ENCODE data around the gene TCP1. TPM values are rescaled to one million over a fixed set of nuclear protein-coding genes. Genes with fewer than 3 reads are reported as not detected.

TCP1 gene
- total RNA-seq: 100 to 1,000 TPM in 3 of 6 donors, 10 to 100 TPM in 3; 43.0 to 128 (median 95.2) TPM

- Histone ChIP-seq H3K4me1 (peaks cover 24 to 46% (median 36%) of the 10 kb centered on the region in 4 donors), H3K4me3 (peak within 1 kb of the TSS; percentile 82 to 98 (median 94)), H3K36me3 (peaks cover 0 to 55% (median 26%) of the 10 kb centered on the region in 4 donors), H3K9me3 (no peaks in the 10 kb centered on the region), H3K27me3 (no peaks in the 10 kb centered on the region), H3K27ac (peak within 1 kb of the TSS; percentile 92 to 99 (median 94))
- no peak for TF ChIP-seq CTCF (IDR thresholded peaks at IDR 0.05)
- peak; percentile 93 to 99 for TF ChIP-seq POLR2AphosphoS5 (IDR thresholded peaks at IDR 0.05)
- TF ChIP-seq POLR2A (IDR thresholded peaks at IDR 0.05): peak; percentile 30 to 98 (median 94)
- peak in 1 of 4 donors; percentile 48 for TF ChIP-seq EP300 (IDR thresholded peaks at IDR 0.05)
- 0 to 1% methylated on average over 43 to 47 of the region's 64 CpGs for WGBS, 2 donors
- DNase-seq: peak; percentile 97 to 99
- ATAC-seq (ENCODE audit: low FRiP score in 2 of 2): peak; percentile 94 to 97
Observed at GRCh38 chr6:159789377-159790148, at the start of gene TCP1. Gene TCP1 (minus strand): TSS chr6:159789602. CDS start chr6:159789468, 134 bp downstream.

DNA sequence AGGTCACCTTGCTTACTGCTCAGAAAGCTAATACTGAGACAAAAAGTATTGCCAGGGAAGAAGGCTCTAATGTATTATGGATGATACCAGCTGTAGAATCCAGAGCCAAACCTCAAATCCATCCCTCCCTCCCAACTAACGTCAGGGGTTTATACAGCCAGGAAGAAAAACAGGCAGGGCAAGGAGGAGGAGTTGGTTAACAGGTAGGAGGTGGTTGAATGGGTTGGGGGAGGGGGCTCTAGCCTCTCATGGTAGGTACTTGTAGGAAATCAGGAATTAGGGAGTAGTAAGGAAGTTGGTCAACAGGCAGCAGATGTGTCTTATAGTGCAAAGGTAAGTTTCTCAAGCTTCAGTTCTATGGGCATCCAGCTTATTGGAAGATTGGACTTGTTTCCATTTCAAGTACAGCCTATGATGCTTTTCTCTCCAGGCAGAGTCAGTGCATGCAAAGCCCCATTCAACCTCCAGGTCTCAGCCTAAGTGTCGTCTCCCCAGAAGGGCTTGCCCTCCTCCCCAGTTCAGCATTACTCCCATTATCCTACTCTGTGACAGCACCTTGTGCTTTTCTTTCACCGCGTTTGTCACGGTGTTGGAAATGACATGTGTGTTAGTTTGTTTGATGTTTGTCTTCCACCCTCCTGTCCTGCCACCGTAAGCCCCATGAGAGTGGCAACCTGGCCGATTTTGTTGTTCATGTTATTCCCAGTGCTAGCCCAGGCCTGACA, 48.8 kb upstream of the TCP1 start:
- TF ChIP-seq POLR2A (IDR thresholded peaks at IDR 0.05) (no peak), POLR2AphosphoS5 (IDR thresholded peaks at IDR 0.05) (no peak), EP300 (IDR thresholded peaks at IDR 0.05) (no peak), CTCF (IDR thresholded peaks at IDR 0.05) (no peak)
- H3K27me3 ChIP-seq: no peaks in the 10 kb centered on the region
- WGBS, 2 donors: 73 to 86% methylated on average over 7 of the region's 7 CpGs

GRCh38 chr6:159837511-159837910, 48.1 kb upstream of the TCP1 start:
- WGBS, 2 donors: 86 to 90% methylated on average over 8 of the region's 8 CpGs
- no peak for TF ChIP-seq POLR2A (IDR thresholded peaks at IDR 0.05)
- TF ChIP-seq EP300 (IDR thresholded peaks at IDR 0.05): no peak
- no peak for TF ChIP-seq POLR2AphosphoS5 (IDR thresholded peaks at IDR 0.05)
- TF ChIP-seq CTCF (IDR thresholded peaks at IDR 0.05): no peak
- DNase-seq: no peak

More for the DNA sequence above, 48.8 kb upstream of the TCP1 start:
- Histone ChIP-seq H3K36me3 (no peaks in the 10 kb centered on the region), H3K4me1 (no peaks in the 10 kb centered on the region), H3K4me3 (no peak overlapping the region), H3K27ac (no peak overlapping the region), H3K9me3 (no peaks in the 10 kb centered on the region)
- DNase-seq (no peak), ATAC-seq (ENCODE audit: low FRiP score in 2 of 2) (no peak)

GRCh38 chr6:159836718-159837490, 47.5 kb upstream of the TCP1 start:
- H3K27me3 ChIP-seq: no peaks in the 10 kb centered on the region
- no peak overlapping the region for H3K4me3 ChIP-seq
- 86 to 87% methylated on average over 23 to 29 of the region's 29 CpGs for WGBS, 2 donors
- DNase-seq (no peak), ATAC-seq (ENCODE audit: low FRiP score in 2 of 2) (peak in 1 of 2 donors; percentile 49)
- no peak overlapping the region for H3K27ac ChIP-seq
- no peaks in the 10 kb centered on the region for H3K36me3 ChIP-seq
- no peak for TF ChIP-seq POLR2A (IDR thresholded peaks at IDR 0.05)
- no peak for TF ChIP-seq EP300 (IDR thresholded peaks at IDR 0.05)
- no peak for TF ChIP-seq POLR2AphosphoS5 (IDR thresholded peaks at IDR 0.05)
- no peak for TF ChIP-seq CTCF (IDR thresholded peaks at IDR 0.05)
- no peaks in the 10 kb centered on the region for H3K4me1 ChIP-seq
- no peaks in the 10 kb centered on the region for H3K9me3 ChIP-seq

More at GRCh38 chr6:159837511-159837910, 48.1 kb upstream of the TCP1 start:
- Histone ChIP-seq H3K27ac (no peak overlapping the region), H3K27me3 (no peaks in the 10 kb centered on the region), H3K36me3 (no peaks in the 10 kb centered on the region), H3K9me3 (no peaks in the 10 kb centered on the region), H3K4me3 (no peak overlapping the region), H3K4me1 (no peaks in the 10 kb centered on the region)
- no peak for ATAC-seq (ENCODE audit: low FRiP score in 2 of 2)
